Prostate gland (tissue), 2 donors: ENCODE data around the gene PLEKHH3. TPM values are rescaled to one million over a fixed set of nuclear protein-coding genes. Genes with fewer than 3 reads are reported as not detected.

Experiments used
- DNase-seq: peaks from one replicate; pipeline ENCODE4 v3.0.0-alpha.2; 2019; ENCODE audit warnings: low spot score
- H3K27ac ChIP-seq, 2 donors: fragments of 200-600 bp; sonication (generic); 2 replicates each; pipeline ENCODE4 v1.5.1; 2017 to 2019
- H3K27me3 ChIP-seq: fragments of 200-600 bp; sonication (generic); replicated peaks from 2 replicates; pipeline ENCODE4 v1.5.1; 2019; ENCODE audit not compliant: insufficient read depth
- H3K36me3 ChIP-seq, 2 donors: fragments of 200-600 bp; sonication (generic); 1 replicate in 1 of 2; 2 replicates in 1 of 2; pipeline versions ENCODE4 v1.5.1 to v1.8.1; 2017 to 2019
- H3K4me1 ChIP-seq: fragments of 200-600 bp; sonication (generic); replicated peaks from 2 replicates; pipeline ENCODE4 v1.5.1; 2019
- H3K4me3 ChIP-seq, 2 donors: fragments of 200-600 bp; sonication (generic); 2 replicates each; pipeline ENCODE4 v1.5.1; 2017 to 2019
- H3K9me3 ChIP-seq: fragments of 200-600 bp; sonication (generic); 2 replicates; pipeline ENCODE4 v1.5.1; 2017
- CTCF ChIP-seq, 4 experiments: fragments of 200-600 bp in 2 of 4; fragments of 450-650 bp in 2 of 4; sonication (generic) in 2 of 4; IDR thresholded peaks; 1 replicate in 3 of 4; 2 replicates in 1 of 4; pipeline ENCODE4 v1.5.1; 2016 to 2019; ENCODE audit warnings: antibody characterized with exemption in 4 of 4, mild to moderate bottlenecking in 2 of 4, moderate library complexity in 2 of 4
- POLR2A ChIP-seq: fragments of 450-650 bp; IDR thresholded peaks from one replicate; pipeline ENCODE4 v1.6.1; 2016; ENCODE audit warnings: antibody characterized with exemption, mild to moderate bottlenecking
- POLR2AphosphoS5 ChIP-seq: sonication (generic); formaldehyde crosslinking; IDR thresholded peaks from one replicate; pipeline ENCODE4 v1.6.1; 2017; ENCODE audit warnings: antibody characterized with exemption
- WGBS: methylation state at CpG from one replicate; pipeline ENCODE4 v1.1.5; 2018; 5-methylcytosine and 5-hydroxymethylcytosine counted together
- intact Hi-C: fragments of 100-400 bp; cut with DNase I; formaldehyde crosslinking; loops from one replicate; pipeline ENCODE4 v1.14.2; 2022
- total RNA-seq, 2 donors: library from RNA; depleted of rRNA; stranded (reverse); fragments of >200 nt; gene quantifications; one replicate each; pipeline ENCODE4 v1.1.0, GENCODE V29; 2016

Gene PLEKHH3
- total RNA-seq, 2 donors from 2014 or later = 87.4 to 102 TPM

- intact Hi-C loops = loop anchor here (5.0 kb wide), 1 partner anchor 52 kb away; the partner anchor contains the start of genes RETREG3 and TUBG1
- Histone ChIP-seq H3K4me1 (no peaks in the 10 kb centered on the region), H3K4me3 (peak within 1 kb of the TSS; percentile 52 to 54), H3K9me3 (no peaks in the 10 kb centered on the region), H3K36me3 (no peaks in the 10 kb centered on the region), H3K27me3 (no peaks in the 10 kb centered on the region), H3K27ac (peak within 1 kb of the TSS; percentile 79 to 82)
- DNase-seq = peak; percentile 81
- peak in 1 of 4 experiments; percentile 16 for TF ChIP-seq CTCF (IDR thresholded peaks at IDR 0.05)
- TF ChIP-seq POLR2A = peak; percentile 85
- TF ChIP-seq POLR2AphosphoS5 = peak; percentile 95
- under 1% methylated on average over 51 of the region's 59 CpGs for WGBS
Observed at GRCh38 chr17:42659079-42659931, 17.5 kb downstream of the PLEKHH3 start, which contains the start of gene TUBG2. TUBG2 (plus strand) TSS chr17:42659284; CDS start chr17:42659504, 220 bp downstream.

- DNase-seq = no peak
- Histone ChIP-seq H3K27me3 (no peaks in the 10 kb centered on the region), H3K9me3 (no peaks in the 10 kb centered on the region), H3K36me3 (no peaks in the 10 kb centered on the region), H3K27ac (no peak overlapping the region), H3K4me3 (no peak overlapping the region), H3K4me1 (no peaks in the 10 kb centered on the region)
- WGBS = 84% methylated on average over 9 of the region's 9 CpGs
- intact Hi-C loops = loop anchor here (5.0 kb wide), 1 partner anchor 51 kb away; the partner anchor contains the start of genes RETREG3 and TUBG1
- TF ChIP-seq POLR2AphosphoS5 (no peak), CTCF (IDR thresholded peaks at IDR 0.05) (no peak), POLR2A (no peak)
Observed at GRCh38 chr17:42657824-42658588, 18.8 kb downstream of the PLEKHH3 start.

GRCh38 chr17:42655528-42655927 lies 21.3 kb downstream of the PLEKHH3 start:
- Histone ChIP-seq H3K27ac (no peak overlapping the region), H3K4me1 (no peaks in the 10 kb centered on the region), H3K36me3 (no peaks in the 10 kb centered on the region), H3K4me3 (no peak overlapping the region), H3K27me3 (no peaks in the 10 kb centered on the region), H3K9me3 (no peaks in the 10 kb centered on the region)
- intact Hi-C loops = loop anchor here (5.0 kb wide), 1 partner anchor 48 kb away; the partner anchor contains the start of genes RETREG3 and TUBG1
- WGBS = 55% methylated on average over 2 of the region's 2 CpGs
- no peak for DNase-seq
- TF ChIP-seq POLR2AphosphoS5 (no peak), CTCF (IDR thresholded peaks at IDR 0.05) (no peak), POLR2A (no peak)

GRCh38 chr17:42653179-42654124 lies 23.3 kb downstream of the PLEKHH3 start:
- DNase-seq = peak; percentile 49
- H3K9me3 ChIP-seq = no peaks in the 10 kb centered on the region
- no peaks in the 10 kb centered on the region for H3K36me3 ChIP-seq
- peak overlapping the region; percentile 73 to 75 for H3K27ac ChIP-seq
- TF ChIP-seq CTCF (IDR thresholded peaks at IDR 0.05) = no peak
- TF ChIP-seq POLR2A = no peak
- TF ChIP-seq POLR2AphosphoS5 = peak; percentile 78
- peak overlapping the region; percentile 13 to 18 for H3K4me3 ChIP-seq
- no peaks in the 10 kb centered on the region for H3K4me1 ChIP-seq
- intact Hi-C loops = no loop called here
- H3K27me3 ChIP-seq = no peaks in the 10 kb centered on the region
- WGBS = 24% methylated on average over 42 of the region's 42 CpGs
